Liver (tissue), 3 donors: ENCODE results near the gene ABHD2.

Source experiments
- CTCF ChIP-seq: fragments of 150-350 bp; IDR thresholded peaks from 2 replicates; pipeline ENCODE4 v1.5.1; 2017; ENCODE audit warnings: improper control_type of control experiment, low read depth, low read length; ENCODE audit not compliant: missing input control
- GABPA ChIP-seq, 2 donors: IDR thresholded peaks in 1 of 2; conservative IDR thresholded peaks in 1 of 2; 2 replicates each; pipeline ENCODE4 v1.6.1; 2016; ENCODE audit warnings: antibody characterized with exemption in 2 of 2, mild to moderate bottlenecking in 1 of 2, moderate library complexity in 1 of 2
- JUND ChIP-seq, 2 donors: IDR thresholded peaks; 2 replicates each; pipeline ENCODE4 v1.6.1; 2016; ENCODE audit warnings: antibody characterized with exemption in 2 of 2
- MAX ChIP-seq: IDR thresholded peaks from 2 replicates; pipeline ENCODE4 v1.6.1; 2016; ENCODE audit warnings: antibody characterized with exemption
- RAD21 ChIP-seq, 2 donors: IDR thresholded peaks; 2 replicates each; pipeline ENCODE4 v1.6.1; 2016; ENCODE audit warnings: antibody characterized with exemption in 2 of 2, mild to moderate bottlenecking in 2 of 2
- REST ChIP-seq: IDR thresholded peaks from 2 replicates; pipeline ENCODE4 v1.6.1; 2016; ENCODE audit warnings: antibody characterized with exemption, mild to moderate bottlenecking
- SP1 ChIP-seq: IDR thresholded peaks from 2 replicates; pipeline ENCODE4 v1.6.1; 2018; ENCODE audit warnings: antibody characterized with exemption, mild to moderate bottlenecking
- TAF1 ChIP-seq: conservative IDR thresholded peaks from 2 replicates; pipeline ENCODE4 v1.6.1; 2016; ENCODE audit warnings: antibody characterized with exemption, mild to moderate bottlenecking
- YY1 ChIP-seq: IDR thresholded peaks from 2 replicates; pipeline ENCODE4 v1.6.1; 2016; ENCODE audit warnings: antibody characterized with exemption, mild to moderate bottlenecking
- ZBTB33 ChIP-seq: IDR thresholded peaks from 2 replicates; pipeline ENCODE4 v1.6.1; 2016; ENCODE audit warnings: antibody characterized with exemption
- donor health status: healthy.
- donor health status: healthy.

- TF ChIP-seq CTCF (no peak), JUND (IDR thresholded peaks at IDR 0.05) (peak; percentile 44 to 65), GABPA (IDR thresholded peaks at IDR 0.05 in 1 of 2, conservative IDR thresholded peaks at IDR 0.05 in 1 of 2) (no peak), RAD21 (IDR thresholded peaks at IDR 0.05) (no peak), MAX (no peak), ZBTB33 (no peak), REST (no peak), YY1 (peak; percentile 5), TAF1 (no peak), SP1 (no peak)
These were observed 50.9 kb downstream of the ABHD2 start for GRCh38 chr15:89138999-89139612.
